ENCODE data around the gene GRK5.

DNA sequence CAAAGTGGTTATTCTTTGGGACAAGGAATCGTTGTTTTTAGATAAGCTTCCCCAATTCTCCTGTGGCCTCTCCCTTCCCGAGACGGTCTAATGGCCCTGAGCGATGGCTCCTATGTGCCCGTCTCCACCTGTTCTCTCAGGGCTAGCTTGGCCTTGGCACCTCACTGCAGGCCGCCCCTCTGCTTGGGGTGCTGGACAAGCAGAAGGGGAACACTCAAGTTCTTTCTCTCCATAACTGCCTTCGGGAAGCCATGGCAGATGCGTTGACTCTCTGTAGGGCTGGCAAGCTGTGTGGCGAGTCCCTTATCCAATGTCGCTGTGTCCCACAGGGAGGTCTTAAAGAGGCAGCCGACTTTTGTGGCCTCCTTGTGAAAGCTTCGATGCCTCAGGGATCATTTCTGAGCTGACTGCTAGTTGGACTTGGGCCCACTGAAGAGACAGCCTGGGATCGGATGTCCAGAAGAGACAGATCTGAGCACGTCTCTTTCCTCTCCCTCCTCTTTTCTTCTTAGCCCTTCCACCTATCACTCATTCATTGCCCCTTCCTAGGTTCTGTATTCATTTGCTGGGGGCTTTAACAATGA lies 70.8 kb downstream of the GRK5 start:
- no peak for TF ChIP-seq POLR2A (IDR thresholded peaks at IDR 0.05)
- TF ChIP-seq, protein P1, sequence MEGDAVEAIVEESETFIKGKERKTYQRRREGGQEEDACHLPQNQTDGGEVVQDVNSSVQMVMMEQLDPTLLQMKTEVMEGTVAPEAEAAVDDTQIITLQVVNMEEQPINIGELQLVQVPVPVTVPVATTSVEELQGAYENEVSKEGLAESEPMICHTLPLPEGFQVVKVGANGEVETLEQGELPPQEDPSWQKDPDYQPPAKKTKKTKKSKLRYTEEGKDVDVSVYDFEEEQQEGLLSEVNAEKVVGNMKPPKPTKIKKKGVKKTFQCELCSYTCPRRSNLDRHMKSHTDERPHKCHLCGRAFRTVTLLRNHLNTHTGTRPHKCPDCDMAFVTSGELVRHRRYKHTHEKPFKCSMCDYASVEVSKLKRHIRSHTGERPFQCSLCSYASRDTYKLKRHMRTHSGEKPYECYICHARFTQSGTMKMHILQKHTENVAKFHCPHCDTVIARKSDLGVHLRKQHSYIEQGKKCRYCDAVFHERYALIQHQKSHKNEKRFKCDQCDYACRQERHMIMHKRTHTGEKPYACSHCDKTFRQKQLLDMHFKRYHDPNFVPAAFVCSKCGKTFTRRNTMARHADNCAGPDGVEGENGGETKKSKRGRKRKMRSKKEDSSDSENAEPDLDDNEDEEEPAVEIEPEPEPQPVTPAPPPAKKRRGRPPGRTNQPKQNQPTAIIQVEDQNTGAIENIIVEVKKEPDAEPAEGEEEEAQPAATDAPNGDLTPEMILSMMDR (IDR thresholded peaks at IDR 0.05 in 4 of 5, conservative IDR thresholded peaks at IDR 0.05 in 1 of 5): no peak
